ENCODE results near the gene PLA2G5.
"Not testable (repeated sequence)": the region's sequence is repeated elsewhere in the genome, so short reads cannot be mapped to it uniquely, and the experiment has no call there.

PLA2G5 gene

GRCh38 chr1:20033420-20033819 is 36.6 kb upstream of the PLA2G5 start:
- POLR2A ChIA-PET, result no interaction called here
- CTCF ChIA-PET, result no interaction called here

GRCh38 chr1:20035114-20035513 is 34.9 kb upstream of the PLA2G5 start:
- ChIA-PET CTCF (no interaction called here), POLR2A (no interaction called here)

More at GRCh38 chr1:20033420-20033819, 36.6 kb upstream of the PLA2G5 start:
- DNase-seq (ENCODE audit: extremely low spot score), result no peak
- TF ChIP-seq PKNOX1 (IDR thresholded peaks at IDR 0.05) (no peak), BHLHE40 (IDR thresholded peaks at IDR 0.05; ENCODE audit: borderline replicate concordance) (no peak), SUZ12 (IDR thresholded peaks at IDR 0.05) (no peak), TARDBP (IDR thresholded peaks at IDR 0.05) (no peak), FOXK2 (IDR thresholded peaks at IDR 0.05) (no peak), L3MBTL2 (conservative IDR thresholded peaks at IDR 0.05) (no peak), SP1 (IDR thresholded peaks at IDR 0.05) (no peak), HDGF (IDR thresholded peaks at IDR 0.05; ENCODE audit: borderline replicate concordance) (no peak), ELF4 (IDR thresholded peaks at IDR 0.05) (no peak), FOXM1 (IDR thresholded peaks at IDR 0.05; ENCODE audit: borderline replicate concordance) (no peak)

GRCh38 chr1:20037877-20038276 is 32.1 kb upstream of the PLA2G5 start:
- POLR2A ChIA-PET, result no interaction called here
- CTCF ChIA-PET, result no interaction called here

More at GRCh38 chr1:20035114-20035513, 34.9 kb upstream of the PLA2G5 start:
- no peak for DNase-seq (ENCODE audit: extremely low spot score)
- TF ChIP-seq ZNF384 (IDR thresholded peaks at IDR 0.05), result no peak
- TF ChIP-seq PKNOX1 (IDR thresholded peaks at IDR 0.05), result no peak

GRCh38 chr1:20047096-20047495 is 22.9 kb upstream of the PLA2G5 start:
- TF ChIP-seq L3MBTL2 (conservative IDR thresholded peaks at IDR 0.05), result no peak
- TF ChIP-seq FOXA1 (IDR thresholded peaks at IDR 0.05), result no peak
- TF ChIP-seq ARNT (IDR thresholded peaks at IDR 0.05), result no peak
- no peak for TF ChIP-seq SUZ12 (IDR thresholded peaks at IDR 0.05)
- TF ChIP-seq LEF1 (IDR thresholded peaks at IDR 0.05; ENCODE audit: borderline replicate concordance), result no peak
- no peak for TF ChIP-seq PKNOX1 (IDR thresholded peaks at IDR 0.05)
- TF ChIP-seq FOXM1 (IDR thresholded peaks at IDR 0.05; ENCODE audit: borderline replicate concordance), result no peak
- TF ChIP-seq HDGF (IDR thresholded peaks at IDR 0.05; ENCODE audit: borderline replicate concordance), result no peak
- TF ChIP-seq BHLHE40 (IDR thresholded peaks at IDR 0.05; ENCODE audit: borderline replicate concordance), result no peak
- TF ChIP-seq ZNF384 (IDR thresholded peaks at IDR 0.05), result no peak
- TF ChIP-seq CTBP1 (IDR thresholded peaks at IDR 0.05; ENCODE audit: borderline replicate concordance), result no peak
- no peak for TF ChIP-seq TARDBP (IDR thresholded peaks at IDR 0.05)
- TF ChIP-seq FOXK2 (IDR thresholded peaks at IDR 0.05), result no peak
- POLR2A ChIA-PET, result no interaction called here
- no peak for DNase-seq (ENCODE audit: extremely low spot score)
- CTCF ChIA-PET, result no interaction called here

More at GRCh38 chr1:20037877-20038276, 32.1 kb upstream of the PLA2G5 start:
- no peak for TF ChIP-seq L3MBTL2 (conservative IDR thresholded peaks at IDR 0.05)
- no peak for DNase-seq (ENCODE audit: extremely low spot score)

- ChIA-PET CTCF (no interaction called here), POLR2A (no interaction called here)
- TF ChIP-seq SUZ12 (IDR thresholded peaks at IDR 0.05) (no peak), CTBP1 (IDR thresholded peaks at IDR 0.05; ENCODE audit: borderline replicate concordance) (no peak)
- DNase-seq (ENCODE audit: extremely low spot score), result no peak
These were observed 21.4 kb upstream of the PLA2G5 start for GRCh38 chr1:20048563-20048962.

- CTCF ChIA-PET; DNase-seq (ENCODE audit: extremely low spot score); POLR2A ChIA-PET: not testable (repeated sequence)
These were observed 20.8 kb upstream of the PLA2G5 start for GRCh38 chr1:20049056-20049798.

- ChIA-PET CTCF (no interaction called here), POLR2A (no interaction called here)
- TF ChIP-seq LEF1 (IDR thresholded peaks at IDR 0.05; ENCODE audit: borderline replicate concordance), result no peak
- TF ChIP-seq ELF4 (IDR thresholded peaks at IDR 0.05), result no peak
- DNase-seq (ENCODE audit: extremely low spot score), result no peak
These were observed 18.7 kb upstream of the PLA2G5 start for GRCh38 chr1:20051218-20051829.

- DNase-seq (ENCODE audit: extremely low spot score), result no peak
- POLR2A ChIA-PET, result no interaction called here
- no peak for TF ChIP-seq FOXK2 (IDR thresholded peaks at IDR 0.05)
- no peak for TF ChIP-seq PKNOX1 (IDR thresholded peaks at IDR 0.05)
- no peak for TF ChIP-seq SP1 (IDR thresholded peaks at IDR 0.05)
- no peak for TF ChIP-seq CTBP1 (IDR thresholded peaks at IDR 0.05; ENCODE audit: borderline replicate concordance)
- TF ChIP-seq ARNT (IDR thresholded peaks at IDR 0.05), result no peak
- TF ChIP-seq L3MBTL2 (conservative IDR thresholded peaks at IDR 0.05), result no peak
- TF ChIP-seq FOXA1 (IDR thresholded peaks at IDR 0.05), result no peak
- no peak for TF ChIP-seq ZNF384 (IDR thresholded peaks at IDR 0.05)
- no peak for TF ChIP-seq BHLHE40 (IDR thresholded peaks at IDR 0.05; ENCODE audit: borderline replicate concordance)
- no peak for TF ChIP-seq LEF1 (IDR thresholded peaks at IDR 0.05; ENCODE audit: borderline replicate concordance)
- no peak for TF ChIP-seq NFRKB (IDR thresholded peaks at IDR 0.05)
- TF ChIP-seq ELF4 (IDR thresholded peaks at IDR 0.05), result no peak
- TF ChIP-seq TARDBP (IDR thresholded peaks at IDR 0.05), result no peak
- TF ChIP-seq SUZ12 (IDR thresholded peaks at IDR 0.05), result no peak
- CTCF ChIA-PET, result no interaction called here
These were observed 17.6 kb upstream of the PLA2G5 start for GRCh38 chr1:20052386-20052785.
